LNCaP clone FGC (cell line): ENCODE measurements around the gene THYN1.

ENCODE experiments used
- DNase-seq: peaks from one replicate; pipeline ENCODE4 v3.0.0-alpha.2; 2011; ENCODE audit warnings: low read depth
- H3K4me3 ChIP-seq: 2 replicates; pipeline ENCODE4 v1.5.1; 2011; ENCODE audit warnings: mild to moderate bottlenecking, low read depth, low read length, control low read depth
- TF ChIP-seq, protein P1 (sequence below): IDR thresholded peaks from 2 replicates; pipeline ENCODE4 v1.5.1; 2012; ENCODE audit warnings: mild to moderate bottlenecking; ENCODE audit not compliant: control insufficient read depth, insufficient read depth; ENCODE audit errors: extremely low read depth

Gene THYN1

DNA sequence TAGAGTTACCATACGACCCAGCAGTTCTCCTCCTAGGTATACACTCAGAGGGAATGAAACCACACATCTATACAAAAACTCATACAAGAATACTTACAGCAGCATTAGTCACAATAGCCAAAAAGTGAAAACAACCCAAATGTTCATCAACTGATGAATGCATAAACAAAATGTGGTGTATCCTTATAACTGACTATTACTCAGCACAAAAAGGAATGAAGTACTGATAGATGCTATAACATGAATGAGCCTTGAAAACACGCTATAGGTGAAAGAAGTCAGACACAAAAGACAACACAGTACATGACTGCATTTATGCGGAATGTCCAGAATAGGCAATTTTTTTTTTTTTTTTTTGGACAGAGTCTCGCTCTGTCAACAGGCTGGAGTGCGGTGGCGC, 52.5 kb downstream of the THYN1 start:
- TF ChIP-seq, protein P1, sequence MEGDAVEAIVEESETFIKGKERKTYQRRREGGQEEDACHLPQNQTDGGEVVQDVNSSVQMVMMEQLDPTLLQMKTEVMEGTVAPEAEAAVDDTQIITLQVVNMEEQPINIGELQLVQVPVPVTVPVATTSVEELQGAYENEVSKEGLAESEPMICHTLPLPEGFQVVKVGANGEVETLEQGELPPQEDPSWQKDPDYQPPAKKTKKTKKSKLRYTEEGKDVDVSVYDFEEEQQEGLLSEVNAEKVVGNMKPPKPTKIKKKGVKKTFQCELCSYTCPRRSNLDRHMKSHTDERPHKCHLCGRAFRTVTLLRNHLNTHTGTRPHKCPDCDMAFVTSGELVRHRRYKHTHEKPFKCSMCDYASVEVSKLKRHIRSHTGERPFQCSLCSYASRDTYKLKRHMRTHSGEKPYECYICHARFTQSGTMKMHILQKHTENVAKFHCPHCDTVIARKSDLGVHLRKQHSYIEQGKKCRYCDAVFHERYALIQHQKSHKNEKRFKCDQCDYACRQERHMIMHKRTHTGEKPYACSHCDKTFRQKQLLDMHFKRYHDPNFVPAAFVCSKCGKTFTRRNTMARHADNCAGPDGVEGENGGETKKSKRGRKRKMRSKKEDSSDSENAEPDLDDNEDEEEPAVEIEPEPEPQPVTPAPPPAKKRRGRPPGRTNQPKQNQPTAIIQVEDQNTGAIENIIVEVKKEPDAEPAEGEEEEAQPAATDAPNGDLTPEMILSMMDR, result no peak
- H3K4me3 ChIP-seq, result no peak overlapping the region
- DNase-seq, result no peak

DNA sequence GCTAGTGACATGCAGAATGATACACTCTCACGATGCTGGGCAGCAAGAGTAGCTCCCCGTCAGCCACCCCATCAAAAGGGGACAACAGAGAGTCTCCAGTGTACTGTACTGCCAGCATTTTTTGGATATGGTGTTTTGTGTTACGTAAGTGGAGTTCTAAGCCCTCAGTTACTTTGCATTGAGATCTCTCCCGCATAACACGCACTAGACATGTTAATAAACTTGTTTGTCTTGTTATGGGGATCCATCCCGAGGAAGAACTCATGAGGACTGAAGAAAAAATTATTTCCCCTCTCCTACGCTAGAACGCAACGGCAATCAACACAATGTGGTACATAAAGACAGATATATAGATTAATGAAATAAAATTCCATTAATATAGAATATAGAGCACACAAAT, 53.6 kb downstream of the THYN1 start:
- TF ChIP-seq, protein P1, result no peak
- no peak for DNase-seq
- H3K4me3 ChIP-seq, result no peak overlapping the region
